Common myeloid progenitor, CD34-positive (primary cell): ENCODE results near the gene IMMP1L.

ENCODE experiments used
- CTCF ChIA-PET: fragments of 350-600 bp; sonication (Branson Sonifier 250); formaldehyde crosslinking; loops from one replicate; lab custom pipeline; 2021; ENCODE audit warnings: antibody characterized with exemption; lab: Charles Lee
- POLR2A ChIA-PET: fragments of 350-600 bp; sonication (Branson Sonifier 250); formaldehyde crosslinking; loops from one replicate; lab custom pipeline; 2021; ENCODE audit warnings: antibody characterized with exemption; lab: Charles Lee
- DNase-seq, 3 donors: peaks; one replicate each; pipeline versions ENCODE4 v3.0.0 to v3.0.0-alpha.2; 2013
- H3K27ac ChIP-seq, 2 experiments: 1 replicate in 1 of 2; 2 replicates in 1 of 2; pipeline ENCODE4 v1.7.0; 2013; ENCODE audit warnings: inconsistent platforms in 2 of 2, low read length in 2 of 2, mild to moderate bottlenecking in 2 of 2, low read depth in 1 of 2, moderate library complexity in 1 of 2; ENCODE audit not compliant: severe bottlenecking in 2 of 2, insufficient read depth in 1 of 2, poor library complexity in 1 of 2
- H3K27me3 ChIP-seq, 5 experiments: replicated peaks in 2 of 5; 1 replicate in 3 of 5; 2 replicates in 2 of 5; pipeline versions ENCODE4 v1.6.1 to v1.7.0; 2013; ENCODE audit warnings: low read length in 4 of 5, mild to moderate bottlenecking in 2 of 5, moderate library complexity in 2 of 5, inconsistent platforms in 1 of 5; ENCODE audit not compliant: insufficient read depth in 5 of 5, control insufficient read depth in 4 of 5
- H3K36me3 ChIP-seq, 4 experiments: 1 replicate in 2 of 4; 2 replicates in 2 of 4; pipeline versions ENCODE4 v1.6.1 to v1.7.0; 2013; ENCODE audit warnings: low read length in 3 of 4, control low read depth in 1 of 4, mild to moderate bottlenecking in 1 of 4; ENCODE audit not compliant: control insufficient read depth in 4 of 4, insufficient read depth in 4 of 4
- H3K4me1 ChIP-seq, 4 experiments: 1 replicate in 3 of 4; 2 replicates in 1 of 4; pipeline versions ENCODE4 v1.6.1 to v1.7.1; 2013; ENCODE audit warnings: low read length in 3 of 4, mild to moderate bottlenecking in 3 of 4, control low read depth in 1 of 4, inconsistent platforms in 1 of 4, moderate library complexity in 1 of 4; ENCODE audit not compliant: control insufficient read depth in 4 of 4, insufficient read depth in 4 of 4; ENCODE audit errors: control extremely low read depth in 1 of 4
- H3K4me3 ChIP-seq, 7 experiments: 1 replicate in 4 of 7; 2 replicates in 3 of 7; pipeline versions ENCODE4 v1.5.1 to v1.7.0; 2013; ENCODE audit warnings: mild to moderate bottlenecking in 7 of 7, low read length in 6 of 7, moderate library complexity in 6 of 7, inconsistent platforms in 2 of 7, low read depth in 2 of 7, control low read depth in 1 of 7; ENCODE audit not compliant: insufficient read depth in 4 of 7, control insufficient read depth in 1 of 7; ENCODE audit errors: extremely low read depth in 1 of 7
- H3K9me3 ChIP-seq, 5 experiments: 1 replicate in 4 of 5; 2 replicates in 1 of 5; pipeline versions ENCODE4 v1.6.1 to v1.7.1; 2013; ENCODE audit warnings: low read length in 4 of 5, mild to moderate bottlenecking in 2 of 5, inconsistent platforms in 1 of 5, low read depth in 1 of 5, moderate library complexity in 1 of 5; ENCODE audit not compliant: control insufficient read depth in 4 of 5, insufficient read depth in 2 of 5; ENCODE audit errors: control extremely low read depth in 1 of 5
- WGBS: methylation state at CpG from one replicate; pipeline ENCODE4 v1.1.5; 2013; ENCODE audit not compliant: insufficient coverage; 5-methylcytosine and 5-hydroxymethylcytosine counted together

Gene IMMP1L

GRCh38 chr11:31477528-31478222, 31.7 kb downstream of the IMMP1L start:
- POLR2A ChIA-PET = no interaction called here
- H3K9me3 ChIP-seq = no peaks in the 10 kb centered on the region
- 98% methylated on average over 5 of the region's 6 CpGs for WGBS
- no peak for DNase-seq
- no peak overlapping the region for H3K4me3 ChIP-seq
- CTCF ChIA-PET = interaction anchor here (0.8 to 1.7 kb wide), 2 partner anchors 9 kb away, joined by 3 to 4 read pairs; no protein-coding TSS in a partner anchor
- no peaks in the 10 kb centered on the region for H3K27me3 ChIP-seq
- no peak overlapping the region for H3K27ac ChIP-seq
- H3K4me1 ChIP-seq = no peaks in the 10 kb centered on the region
- H3K36me3 ChIP-seq = peaks cover 0 to 3% (median 0%) of the 10 kb centered on the region in 4 experiments

- H3K27me3 ChIP-seq = no peaks in the 10 kb centered on the region
- ChIA-PET CTCF (no interaction called here), POLR2A (no interaction called here)
- DNase-seq = no peak
- peaks cover 0 to 1% (median 0%) of the 10 kb centered on the region in 5 experiments for H3K9me3 ChIP-seq
- H3K4me3 ChIP-seq = no peak overlapping the region
- peaks cover 0 to 3% (median 2%) of the 10 kb centered on the region in 4 experiments for H3K36me3 ChIP-seq
- H3K27ac ChIP-seq = no peak overlapping the region
- H3K4me1 ChIP-seq = no peaks in the 10 kb centered on the region
Measured at GRCh38 chr11:31474083-31474482, 35.3 kb downstream of the IMMP1L start.

- Histone ChIP-seq H3K27me3 (no peaks in the 10 kb centered on the region), H3K9me3 (peaks cover 0 to 24% (median 2%) of the 10 kb centered on the region in 5 experiments), H3K36me3 (peaks cover 0 to 10% (median 4%) of the 10 kb centered on the region in 4 experiments), H3K27ac (no peak overlapping the region), H3K4me3 (no peak overlapping the region), H3K4me1 (no peaks in the 10 kb centered on the region)
- CTCF ChIA-PET = no interaction called here
- WGBS = no CpG with 5 or more reads among the region's 3 CpGs
- no peak for DNase-seq
- POLR2A ChIA-PET = no interaction called here
Measured at GRCh38 chr11:31464436-31464835, 45.0 kb downstream of the IMMP1L start.

- Histone ChIP-seq H3K4me1 (no peaks in the 10 kb centered on the region), H3K27ac (no peak overlapping the region), H3K27me3 (no peaks in the 10 kb centered on the region), H3K9me3 (no peaks in the 10 kb centered on the region), H3K4me3 (no peak overlapping the region), H3K36me3 (peaks cover 0 to 3% (median 2%) of the 10 kb centered on the region in 4 experiments)
- ChIA-PET POLR2A (no interaction called here), CTCF (no interaction called here)
- no CpG with 5 or more reads among the region's 3 CpGs for WGBS
- DNase-seq = no peak
Measured at GRCh38 chr11:31455177-31455576, 54.2 kb downstream of the IMMP1L start.

GRCh38 chr11:31450841-31451240, 58.6 kb downstream of the IMMP1L start:
- DNase-seq = no peak
- Histone ChIP-seq H3K4me3 (no peak overlapping the region), H3K9me3 (no peaks in the 10 kb centered on the region), H3K27ac (no peak overlapping the region), H3K27me3 (no peaks in the 10 kb centered on the region), H3K36me3 (peaks cover 0 to 3% (median 2%) of the 10 kb centered on the region in 4 experiments), H3K4me1 (no peaks in the 10 kb centered on the region)
- POLR2A ChIA-PET = no interaction called here
- no CpG with 5 or more reads among the region's 1 CpG for WGBS
- CTCF ChIA-PET = no interaction called here

- Histone ChIP-seq H3K27me3 (no peaks in the 10 kb centered on the region), H3K4me3 (no peak overlapping the region), H3K36me3 (peaks cover 0 to 3% (median 2%) of the 10 kb centered on the region in 4 experiments), H3K4me1 (no peaks in the 10 kb centered on the region), H3K27ac (no peak overlapping the region), H3K9me3 (no peaks in the 10 kb centered on the region)
- WGBS = 100% methylated on average over 1 of the region's 2 CpGs
- no peak for DNase-seq
- CTCF ChIA-PET = no interaction called here
- POLR2A ChIA-PET = no interaction called here
Measured at GRCh38 chr11:31449040-31449439, 60.4 kb downstream of the IMMP1L start.

GRCh38 chr11:31445621-31446020, 63.8 kb downstream of the IMMP1L start:
- ChIA-PET CTCF (no interaction called here), POLR2A (no interaction called here)
- no peaks in the 10 kb centered on the region for H3K9me3 ChIP-seq
- H3K4me1 ChIP-seq = no peaks in the 10 kb centered on the region
- no peaks in the 10 kb centered on the region for H3K27me3 ChIP-seq
- no peak overlapping the region for H3K27ac ChIP-seq
- 100% methylated on average over 1 of the region's 4 CpGs for WGBS
- H3K36me3 ChIP-seq = no peaks in the 10 kb centered on the region
- no peak overlapping the region for H3K4me3 ChIP-seq
- no peak for DNase-seq
